ENCODE results near the gene TWIST1. TPM values are rescaled to one million over a fixed set of nuclear protein-coding genes. Genes with fewer than 3 reads are reported as not detected.

The TWIST1 gene
- total RNA-seq, 2 experiments from 2014 or later, result not detected

DNA sequence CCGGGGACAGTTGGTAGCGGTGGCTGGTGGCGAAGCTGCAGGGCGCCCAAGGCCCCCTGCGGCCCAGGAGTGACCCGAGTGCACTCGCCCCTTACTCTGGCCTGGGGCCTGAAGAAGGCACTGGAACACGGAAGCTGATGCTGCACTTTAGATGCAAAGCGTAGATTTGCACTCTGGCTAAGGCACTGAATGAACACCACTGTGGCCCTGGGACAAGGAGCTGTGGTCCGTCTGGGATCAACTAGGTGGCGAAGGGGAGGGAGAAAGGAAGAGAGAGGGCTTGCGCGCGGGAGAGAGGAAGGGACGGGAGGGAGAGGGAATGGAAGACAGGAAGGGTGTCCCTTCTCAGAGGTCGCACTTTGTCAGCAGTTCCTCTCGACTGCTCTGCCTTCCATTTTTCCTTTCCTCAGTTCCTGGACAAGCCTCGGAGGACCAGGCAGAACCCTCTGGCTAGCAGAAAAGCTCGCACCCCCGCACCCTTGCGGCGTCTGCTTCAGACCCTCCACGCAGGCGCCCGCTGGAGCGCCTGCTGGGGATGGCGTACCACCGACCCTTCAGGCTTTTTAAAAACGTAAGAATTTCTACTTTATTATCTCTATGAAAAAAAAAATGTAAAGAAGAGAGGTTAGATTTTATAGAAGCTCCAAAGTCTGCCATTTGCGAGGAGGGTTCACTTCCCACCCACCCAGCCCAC lies 26.6 kb upstream of the TWIST1 start:
- Histone ChIP-seq H3K4me1 (ENCODE audit: insufficient read depth, low read length, poor library complexity, severe bottlenecking) (no peaks in the 10 kb centered on the region), H3K79me2 (ENCODE audit: insufficient read depth, low read depth, low read length) (no peaks in the 10 kb centered on the region), H4K20me1 (ENCODE audit: insufficient read depth, low read length) (no peaks in the 10 kb centered on the region), H2AFZ (ENCODE audit: low read length) (no peak overlapping the region), H3K27ac (ENCODE audit: low read depth, low read length, poor library complexity, severe bottlenecking) (no peak overlapping the region), H3K4me2 (ENCODE audit: low read length) (no peak overlapping the region), H3K36me3 (ENCODE audit: insufficient read depth, low read length) (no peaks in the 10 kb centered on the region), H3K9me2 (ENCODE audit: insufficient read depth, low read length) (no peaks in the 10 kb centered on the region), H3K4me3 (ENCODE audit: low read depth, low read length, poor library complexity, severe bottlenecking) (no peak overlapping the region), H3K9me3 (ENCODE audit: low read length) (no peaks in the 10 kb centered on the region)
- no TSS peak for BruUV-seq (replicated peaks)
- intact Hi-C loops (cut with micrococcal nuclease; ENCODE audit: unreplicated experiment), result no loop called here
- DNase-seq (ENCODE audit: low spot score), result no peak
- TF ChIP-seq, protein P1, sequence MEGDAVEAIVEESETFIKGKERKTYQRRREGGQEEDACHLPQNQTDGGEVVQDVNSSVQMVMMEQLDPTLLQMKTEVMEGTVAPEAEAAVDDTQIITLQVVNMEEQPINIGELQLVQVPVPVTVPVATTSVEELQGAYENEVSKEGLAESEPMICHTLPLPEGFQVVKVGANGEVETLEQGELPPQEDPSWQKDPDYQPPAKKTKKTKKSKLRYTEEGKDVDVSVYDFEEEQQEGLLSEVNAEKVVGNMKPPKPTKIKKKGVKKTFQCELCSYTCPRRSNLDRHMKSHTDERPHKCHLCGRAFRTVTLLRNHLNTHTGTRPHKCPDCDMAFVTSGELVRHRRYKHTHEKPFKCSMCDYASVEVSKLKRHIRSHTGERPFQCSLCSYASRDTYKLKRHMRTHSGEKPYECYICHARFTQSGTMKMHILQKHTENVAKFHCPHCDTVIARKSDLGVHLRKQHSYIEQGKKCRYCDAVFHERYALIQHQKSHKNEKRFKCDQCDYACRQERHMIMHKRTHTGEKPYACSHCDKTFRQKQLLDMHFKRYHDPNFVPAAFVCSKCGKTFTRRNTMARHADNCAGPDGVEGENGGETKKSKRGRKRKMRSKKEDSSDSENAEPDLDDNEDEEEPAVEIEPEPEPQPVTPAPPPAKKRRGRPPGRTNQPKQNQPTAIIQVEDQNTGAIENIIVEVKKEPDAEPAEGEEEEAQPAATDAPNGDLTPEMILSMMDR (conservative IDR thresholded peaks at IDR 0.05; ENCODE audit: low read length), result no peak
- no peak for TF ChIP-seq EZH2phosphoT487 (IDR thresholded peaks at IDR 0.05; ENCODE audit: borderline replicate concordance, low read depth, low read length)
- CTCF ChIA-PET (ENCODE audit: unreplicated experiment), result no interaction called here
- POLR2A ChIA-PET, result no interaction called here

DNA sequence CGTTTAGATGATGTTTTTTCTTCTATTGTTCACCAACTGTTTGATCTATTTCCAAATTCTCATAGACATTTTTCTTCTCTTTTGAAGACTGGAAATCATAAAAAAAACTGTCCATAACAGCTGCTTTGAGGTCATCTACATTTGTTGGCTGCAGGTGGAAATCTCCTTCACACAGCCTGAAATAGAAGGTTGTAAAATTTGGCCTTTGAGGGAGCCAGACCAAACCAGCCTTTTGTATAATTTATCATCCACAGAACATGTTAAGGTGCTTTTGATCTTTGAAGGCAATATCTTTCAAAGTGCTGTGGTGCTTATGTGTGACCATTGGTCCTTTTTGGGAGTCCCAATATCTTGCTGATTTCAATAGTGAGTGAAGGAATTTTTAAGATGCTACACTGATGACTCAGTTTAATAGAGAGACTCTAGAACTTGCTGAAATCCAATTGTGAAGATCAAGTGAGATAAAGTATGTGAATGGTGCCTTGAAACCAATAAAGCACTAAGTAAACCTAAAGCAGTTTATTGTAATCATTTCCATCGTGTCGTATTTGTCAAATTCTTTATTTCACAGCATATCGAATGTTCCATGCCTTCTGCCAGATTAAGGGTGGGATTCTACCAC lies 22.4 kb upstream of the TWIST1 start:
- H3K4me2 ChIP-seq (ENCODE audit: low read length), result no peak overlapping the region
- TF ChIP-seq, protein P1 (conservative IDR thresholded peaks at IDR 0.05; ENCODE audit: low read length), result no peak
- no peak for TF ChIP-seq EZH2phosphoT487 (IDR thresholded peaks at IDR 0.05; ENCODE audit: borderline replicate concordance, low read depth, low read length)
- H3K79me2 ChIP-seq (ENCODE audit: insufficient read depth, low read depth, low read length), result no peaks in the 10 kb centered on the region
- H3K9me2 ChIP-seq (ENCODE audit: insufficient read depth, low read length), result no peaks in the 10 kb centered on the region
- no peak overlapping the region for H2AFZ ChIP-seq (ENCODE audit: low read length)
- H3K9me3 ChIP-seq (ENCODE audit: low read length), result no peaks in the 10 kb centered on the region
- BruUV-seq (replicated peaks), result no TSS peak
- no peak overlapping the region for H3K27ac ChIP-seq (ENCODE audit: low read depth, low read length, poor library complexity, severe bottlenecking)
- no peaks in the 10 kb centered on the region for H3K4me1 ChIP-seq (ENCODE audit: insufficient read depth, low read length, poor library complexity, severe bottlenecking)
- H3K4me3 ChIP-seq (ENCODE audit: low read depth, low read length, poor library complexity, severe bottlenecking), result no peak overlapping the region
- ChIA-PET CTCF (ENCODE audit: unreplicated experiment) (no interaction called here), POLR2A (no interaction called here)
- intact Hi-C loops (cut with micrococcal nuclease; ENCODE audit: unreplicated experiment), result no loop called here
- no peaks in the 10 kb centered on the region for H3K36me3 ChIP-seq (ENCODE audit: insufficient read depth, low read length)
- no peaks in the 10 kb centered on the region for H4K20me1 ChIP-seq (ENCODE audit: insufficient read depth, low read length)
- no peak for DNase-seq (ENCODE audit: low spot score)

DNA sequence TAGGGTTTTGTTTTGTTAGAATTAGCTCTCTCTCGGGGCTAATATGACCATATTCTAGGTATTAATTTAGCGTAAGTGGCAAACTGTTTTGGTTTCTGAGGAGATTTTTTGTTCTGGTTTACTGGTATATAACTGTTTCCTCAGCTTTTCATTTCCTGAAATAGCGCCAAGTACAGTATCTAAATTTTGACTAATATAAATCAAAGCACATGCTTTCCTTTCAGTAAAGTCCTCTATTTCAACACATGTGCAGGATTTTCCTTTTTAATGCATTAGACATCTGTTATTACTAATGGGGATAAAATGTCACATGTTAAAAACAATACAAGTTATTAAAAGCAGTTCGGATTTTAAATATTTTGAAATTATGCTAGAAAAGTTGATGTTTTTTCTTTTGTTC lies 16.4 kb upstream of the TWIST1 start:
- no peaks in the 10 kb centered on the region for H3K36me3 ChIP-seq (ENCODE audit: insufficient read depth, low read length)
- CTCF ChIA-PET (ENCODE audit: unreplicated experiment), result no interaction called here
- intact Hi-C loops (cut with micrococcal nuclease; ENCODE audit: unreplicated experiment), result no loop called here

More for the DNA sequence above, 16.4 kb upstream of the TWIST1 start:
- no peak for DNase-seq (ENCODE audit: low spot score)
- Histone ChIP-seq H3K9me3 (ENCODE audit: low read length) (no peaks in the 10 kb centered on the region), H3K27ac (ENCODE audit: low read depth, low read length, poor library complexity, severe bottlenecking) (no peak overlapping the region), H3K4me1 (ENCODE audit: insufficient read depth, low read length, poor library complexity, severe bottlenecking) (no peaks in the 10 kb centered on the region), H3K4me3 (ENCODE audit: low read depth, low read length, poor library complexity, severe bottlenecking) (no peak overlapping the region), H3K4me2 (ENCODE audit: low read length) (no peak overlapping the region), H2AFZ (ENCODE audit: low read length) (no peak overlapping the region), H4K20me1 (ENCODE audit: insufficient read depth, low read length) (no peaks in the 10 kb centered on the region), H3K9me2 (ENCODE audit: insufficient read depth, low read length) (no peaks in the 10 kb centered on the region), H3K79me2 (ENCODE audit: insufficient read depth, low read depth, low read length) (no peaks in the 10 kb centered on the region)
- TF ChIP-seq EZH2phosphoT487 (IDR thresholded peaks at IDR 0.05; ENCODE audit: borderline replicate concordance, low read depth, low read length), result no peak
- TF ChIP-seq, protein P1 (conservative IDR thresholded peaks at IDR 0.05; ENCODE audit: low read length), result no peak
- no TSS peak for BruUV-seq (replicated peaks)
- POLR2A ChIA-PET, result no interaction called here

Data from OCI-LY7 (cell line).